Activated naive CD4-positive, alpha-beta T cell treated with anti-CD3 and anti-CD28 coated beads for 36 hours (primary cell): ENCODE results near the gene MED27. TPM values are rescaled to one million over a fixed set of nuclear protein-coding genes. Genes with fewer than 3 reads are reported as not detected.
A peak's percentile ranks its signal among the peaks of the same experiment; 100 is the strongest.

Experiments
- CTCF ChIA-PET: fragments of 350-600 bp; sonication (Branson Sonifier 250); formaldehyde crosslinking; loops from one replicate; lab custom pipeline; 2021; ENCODE audit warnings: antibody characterized with exemption; lab: Charles Lee
- DNase-seq: peaks from one replicate; pipeline ENCODE4 v3.0.0-alpha.2; 2020
- H3K27ac Mint-ChIP-seq: one replicate; pipeline ENCODE4 v1.8.0; 2021; ENCODE audit warnings: mild to moderate bottlenecking, mixed read lengths
- H3K27me3 Mint-ChIP-seq: one replicate; pipeline ENCODE4 v1.8.0; 2021; ENCODE audit warnings: low read depth, mixed read lengths
- H3K36me3 Mint-ChIP-seq: one replicate; pipeline ENCODE4 v1.8.0; 2021; ENCODE audit warnings: low read depth, mixed read lengths
- H3K4me1 Mint-ChIP-seq: one replicate; pipeline ENCODE4 v1.8.0; 2021; ENCODE audit warnings: low read depth, mixed read lengths
- H3K4me3 Mint-ChIP-seq: one replicate; pipeline ENCODE4 v1.8.0; 2021; ENCODE audit warnings: mild to moderate bottlenecking, moderate library complexity, mixed read lengths
- H3K9me3 Mint-ChIP-seq: one replicate; pipeline ENCODE4 v1.8.0; 2021; ENCODE audit warnings: mixed read lengths
- intact Hi-C: fragments of 100-400 bp; cut with micrococcal nuclease; formaldehyde crosslinking; loops from one replicate; pipeline ENCODE4 v1.15.1; 2023
- total RNA-seq, 2 experiments: library from RNA; stranded (reverse); gene quantifications; one replicate each; pipeline ENCODE4 v1.2.3, GENCODE V29; 2021

MED27 gene
- total RNA-seq, 2 experiments from 2014 or later, result 27.7 to 31.3 TPM

DNA sequence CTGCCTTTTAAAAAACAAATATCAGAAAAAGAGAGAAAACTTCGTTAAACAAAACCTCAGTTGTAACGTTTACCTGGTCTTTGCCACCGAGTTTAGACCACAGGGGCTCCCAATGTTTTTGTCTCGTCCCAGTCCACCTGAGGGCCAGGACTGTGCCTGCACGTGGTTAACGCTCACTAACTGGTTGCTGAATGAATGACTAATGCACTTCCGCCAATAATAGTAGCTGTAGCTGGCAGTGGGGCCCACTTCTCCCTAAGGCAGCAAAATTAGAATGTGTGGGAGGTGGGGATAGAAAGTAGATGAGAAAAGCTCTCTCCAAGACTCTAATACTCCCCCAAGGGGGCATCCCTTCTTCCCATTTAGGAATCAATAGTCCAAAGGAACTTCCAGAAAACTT, 29.1 kb upstream of the MED27 start:
- intact Hi-C loops, result no loop called here
- Mint-ChIP-seq H3K4me3 (no peak overlapping the region), H3K27me3 (peaks cover 27% of the 10 kb centered on the region)

DNA sequence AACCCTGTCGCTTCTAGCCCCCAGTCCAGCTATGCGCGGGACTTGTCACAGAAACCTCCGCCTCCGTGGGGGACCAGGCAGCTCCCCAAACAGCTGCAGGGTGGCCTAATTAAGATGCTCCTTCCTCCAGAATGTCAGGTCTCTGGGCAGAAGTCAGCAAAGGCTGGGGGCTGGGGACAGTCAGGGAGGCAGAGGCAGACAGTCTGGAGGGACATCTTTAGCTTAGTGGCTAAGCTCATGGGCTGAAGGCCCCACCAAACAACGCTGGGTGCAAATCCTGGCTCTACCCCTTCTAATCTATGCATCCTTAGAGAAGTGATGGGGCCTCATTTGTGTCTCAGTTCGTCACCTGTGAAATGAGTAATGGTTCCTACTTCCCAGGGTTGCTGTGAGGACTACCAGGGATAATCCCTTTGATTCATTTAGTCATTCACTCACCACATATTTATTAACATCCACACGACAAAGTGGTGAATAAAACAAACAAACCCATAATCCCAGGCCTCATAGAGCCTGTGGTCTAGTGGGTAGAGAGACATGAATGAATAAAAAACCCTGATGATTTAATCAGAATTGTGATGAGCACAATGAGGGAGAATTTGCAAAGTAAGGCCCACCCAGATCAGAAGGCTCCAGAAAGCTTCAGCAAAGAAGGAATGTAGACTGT, 20.2 kb upstream of the MED27 start:
- CTCF ChIA-PET, result no interaction called here
- Mint-ChIP-seq H3K9me3 (peaks cover 2% of the 10 kb centered on the region), H3K36me3 (no peaks in the 10 kb centered on the region), H3K4me3 (no peak overlapping the region), H3K4me1 (no peaks in the 10 kb centered on the region), H3K27ac (no peak overlapping the region), H3K27me3 (peaks cover 26% of the 10 kb centered on the region)
- intact Hi-C loops, result no loop called here
- no peak for DNase-seq

More for the DNA sequence above, 29.1 kb upstream of the MED27 start:
- no peaks in the 10 kb centered on the region for H3K4me1 Mint-ChIP-seq
- H3K27ac Mint-ChIP-seq, result no peak overlapping the region
- H3K9me3 Mint-ChIP-seq, result no peaks in the 10 kb centered on the region
- no peak for DNase-seq
- H3K36me3 Mint-ChIP-seq, result no peaks in the 10 kb centered on the region
- CTCF ChIA-PET, result no interaction called here

DNA sequence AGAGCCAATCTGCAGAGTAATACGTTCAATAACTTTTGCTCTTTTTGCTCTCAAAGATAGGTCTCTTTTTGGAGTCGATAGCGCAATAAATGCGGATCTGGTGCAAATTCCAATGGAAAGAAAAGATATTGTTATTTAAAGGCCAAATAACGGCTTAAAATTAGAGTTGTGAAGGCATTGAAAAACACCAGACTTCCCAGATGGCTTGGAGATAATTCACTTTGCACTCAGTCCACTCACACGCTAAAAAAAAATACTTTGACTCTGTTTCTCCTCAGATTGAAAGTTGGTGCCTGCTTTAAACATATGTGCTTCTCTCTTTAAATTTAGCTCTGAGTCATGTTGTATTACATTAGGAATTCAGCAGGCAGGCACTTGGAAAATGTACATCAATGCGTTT, 19.5 kb upstream of the MED27 start:
- H3K9me3 Mint-ChIP-seq, result peaks cover 2% of the 10 kb centered on the region
- peaks cover 4% of the 10 kb centered on the region for H3K4me1 Mint-ChIP-seq
- intact Hi-C loops, result no loop called here
- CTCF ChIA-PET, result no interaction called here
- no peak overlapping the region for H3K27ac Mint-ChIP-seq
- no peak for DNase-seq
- H3K27me3 Mint-ChIP-seq, result peaks cover 26% of the 10 kb centered on the region
- no peak overlapping the region for H3K4me3 Mint-ChIP-seq
- no peaks in the 10 kb centered on the region for H3K36me3 Mint-ChIP-seq

DNA sequence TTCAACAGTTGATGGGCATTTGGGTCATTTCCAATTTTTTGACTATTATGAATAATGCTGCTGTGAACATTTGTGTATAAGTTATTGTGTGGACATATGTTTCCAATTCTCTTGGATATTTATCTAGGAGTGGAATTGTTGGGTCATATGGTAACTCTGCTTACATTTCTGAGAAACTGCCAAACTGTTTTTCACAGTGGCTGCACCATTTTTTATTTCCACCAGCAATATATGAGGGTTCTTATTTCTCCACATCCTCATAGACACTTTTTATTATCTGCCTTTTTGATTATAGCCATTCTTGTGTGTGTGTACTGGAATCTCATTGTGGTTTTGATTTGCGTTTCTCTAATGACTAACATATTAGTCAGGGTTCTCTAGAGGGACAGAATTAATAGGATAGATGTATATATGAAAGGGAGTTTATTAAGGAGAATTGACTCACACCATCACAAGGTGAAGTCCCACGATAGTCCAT, 14.7 kb upstream of the MED27 start:
- intact Hi-C loops, result no loop called here
- H3K9me3 Mint-ChIP-seq, result no peaks in the 10 kb centered on the region
- H3K27ac Mint-ChIP-seq, result no peak overlapping the region
- H3K36me3 Mint-ChIP-seq, result no peaks in the 10 kb centered on the region
- no peak overlapping the region for H3K4me3 Mint-ChIP-seq
- CTCF ChIA-PET, result no interaction called here
- peaks cover 4% of the 10 kb centered on the region for H3K4me1 Mint-ChIP-seq
- no peak for DNase-seq
- H3K27me3 Mint-ChIP-seq, result peaks cover 29% of the 10 kb centered on the region

DNA sequence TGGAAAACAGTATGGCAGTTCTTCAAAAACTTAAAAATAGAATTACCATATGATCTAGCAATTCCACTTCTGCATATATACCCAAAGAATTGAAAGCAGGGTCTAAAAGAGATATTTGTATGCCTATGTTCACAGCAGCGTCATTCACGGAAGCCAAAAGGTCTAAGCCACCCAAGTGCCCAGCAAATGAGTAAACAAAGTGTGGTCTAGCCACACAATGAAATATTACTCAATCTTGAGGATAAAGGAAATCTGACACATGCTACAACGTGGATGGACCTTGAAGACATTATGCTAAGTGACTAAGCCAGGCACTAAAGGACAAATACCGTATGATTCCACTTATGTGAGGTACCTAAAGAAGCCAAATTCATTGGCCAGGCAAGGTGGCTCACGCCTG, 11.1 kb upstream of the MED27 start:
- Mint-ChIP-seq H3K27ac (no peak overlapping the region), H3K9me3 (no peaks in the 10 kb centered on the region), H3K4me3 (no peak overlapping the region), H3K27me3 (peaks cover 5% of the 10 kb centered on the region), H3K4me1 (peaks cover 4% of the 10 kb centered on the region), H3K36me3 (no peaks in the 10 kb centered on the region)
- CTCF ChIA-PET, result interaction anchor here (0.7 kb wide), 1 partner anchor 111 kb away, joined by 4 read pairs; no protein-coding TSS in a partner anchor
- intact Hi-C loops, result no loop called here
- no peak for DNase-seq

DNA sequence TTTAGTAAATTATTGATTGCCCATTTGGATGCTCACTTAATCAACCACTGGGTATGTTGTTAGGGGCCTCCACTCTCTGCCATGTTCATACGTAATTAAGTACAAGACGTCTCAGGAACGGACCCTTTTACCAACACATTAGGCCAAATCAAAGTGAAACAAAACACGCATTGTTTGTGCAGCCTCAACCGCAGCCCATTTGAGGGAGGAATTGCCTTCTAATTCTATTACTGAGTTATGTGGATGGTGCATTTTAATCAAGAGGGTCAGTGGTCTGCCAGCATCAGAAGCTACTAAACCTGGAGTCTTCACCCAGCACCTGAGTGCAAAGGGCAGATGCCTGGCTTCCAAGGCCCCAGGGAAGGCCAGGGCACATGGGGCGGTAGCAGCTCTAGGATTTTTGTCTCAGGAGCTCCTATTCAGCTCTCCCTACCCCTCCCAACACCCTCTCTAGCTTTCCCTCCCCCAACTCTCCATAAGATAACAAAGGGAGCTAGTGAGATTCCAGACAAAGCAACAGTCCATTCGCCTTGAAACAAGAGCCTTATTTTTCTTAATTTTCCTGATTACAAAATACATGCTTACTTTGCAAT, 7.9 kb upstream of the MED27 start:
- Mint-ChIP-seq H3K27me3 (peaks cover 8% of the 10 kb centered on the region), H3K27ac (no peak overlapping the region), H3K4me3 (no peak overlapping the region), H3K4me1 (no peaks in the 10 kb centered on the region), H3K36me3 (no peaks in the 10 kb centered on the region), H3K9me3 (no peaks in the 10 kb centered on the region)
- DNase-seq, result no peak
- intact Hi-C loops, result no loop called here
- CTCF ChIA-PET, result no interaction called here

DNA sequence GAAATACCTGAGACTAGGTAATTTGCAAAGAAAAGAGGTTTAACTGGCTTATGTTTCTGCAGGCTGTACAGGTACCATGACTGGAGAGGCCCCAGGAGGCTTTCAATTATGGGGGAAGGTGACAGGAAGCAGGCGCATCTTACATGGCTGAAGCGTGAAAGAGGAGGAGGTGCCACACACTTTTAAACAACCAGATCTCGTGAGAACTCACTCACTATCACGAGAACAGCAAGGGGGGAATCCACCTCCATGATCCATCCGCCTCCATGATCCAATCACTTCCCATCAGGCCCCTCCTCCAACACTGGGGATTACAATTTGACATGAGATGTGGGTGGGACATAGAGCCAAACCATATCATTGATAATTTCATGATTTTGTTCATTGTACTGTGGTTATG, 2.5 kb upstream of the MED27 start:
- H3K4me1 Mint-ChIP-seq, result peaks cover 24% of the 10 kb centered on the region
- no peak overlapping the region for H3K27ac Mint-ChIP-seq
- peaks cover 6% of the 10 kb centered on the region for H3K27me3 Mint-ChIP-seq
- no peaks in the 10 kb centered on the region for H3K36me3 Mint-ChIP-seq
- no peak overlapping the region for H3K4me3 Mint-ChIP-seq
- CTCF ChIA-PET, result no interaction called here
- DNase-seq, result no peak
- no peaks in the 10 kb centered on the region for H3K9me3 Mint-ChIP-seq
- intact Hi-C loops, result no loop called here

DNA sequence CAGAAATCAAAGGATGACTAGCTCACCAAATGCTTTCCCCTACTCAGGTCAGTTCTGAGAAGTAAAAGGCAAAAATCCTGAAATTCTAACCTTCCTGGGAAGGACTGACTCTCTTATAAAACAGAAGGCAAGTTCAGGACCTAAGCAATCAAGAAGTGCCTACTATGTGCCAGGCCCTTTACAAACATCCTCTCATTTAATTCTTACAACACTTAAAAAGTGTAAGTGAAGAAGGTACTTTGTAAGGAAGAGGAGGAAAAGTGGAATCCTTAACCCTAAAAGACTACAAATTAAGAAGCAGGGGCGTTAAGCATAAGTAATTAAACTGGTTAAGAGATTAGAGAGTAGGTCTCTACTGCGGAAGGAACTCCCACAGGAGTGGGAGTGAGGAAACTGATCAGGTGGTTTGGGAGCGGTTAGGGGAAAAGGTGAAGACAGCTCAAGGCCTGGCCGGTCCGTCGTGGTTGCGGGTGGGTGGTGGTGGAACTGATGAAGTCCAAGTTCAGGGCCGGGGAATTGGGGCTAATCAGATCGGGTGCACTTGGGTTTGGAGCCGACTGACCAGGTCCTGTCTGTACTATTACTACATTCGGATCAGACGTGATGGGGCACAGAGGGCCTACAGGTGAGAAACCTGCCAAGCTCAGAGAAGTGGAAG, 839 bp downstream of the MED27 start:
- intact Hi-C loops, result loop anchor here (1.0 to 10.0 kb wide), 4 partner anchors 72 to 684 kb away; partner anchors contain the start of genes GTF3C4 and PRRC2B
- no peaks in the 10 kb centered on the region for H3K9me3 Mint-ChIP-seq
- peak overlapping the region; percentile 86 for H3K4me3 Mint-ChIP-seq
- no peaks in the 10 kb centered on the region for H3K27me3 Mint-ChIP-seq
- DNase-seq, result peak; percentile 12
- peaks cover 47% of the 10 kb centered on the region for H3K4me1 Mint-ChIP-seq
- peak overlapping the region; percentile 56 for H3K27ac Mint-ChIP-seq
- CTCF ChIA-PET, result no interaction called here
- peaks cover 9% of the 10 kb centered on the region for H3K36me3 Mint-ChIP-seq

DNA sequence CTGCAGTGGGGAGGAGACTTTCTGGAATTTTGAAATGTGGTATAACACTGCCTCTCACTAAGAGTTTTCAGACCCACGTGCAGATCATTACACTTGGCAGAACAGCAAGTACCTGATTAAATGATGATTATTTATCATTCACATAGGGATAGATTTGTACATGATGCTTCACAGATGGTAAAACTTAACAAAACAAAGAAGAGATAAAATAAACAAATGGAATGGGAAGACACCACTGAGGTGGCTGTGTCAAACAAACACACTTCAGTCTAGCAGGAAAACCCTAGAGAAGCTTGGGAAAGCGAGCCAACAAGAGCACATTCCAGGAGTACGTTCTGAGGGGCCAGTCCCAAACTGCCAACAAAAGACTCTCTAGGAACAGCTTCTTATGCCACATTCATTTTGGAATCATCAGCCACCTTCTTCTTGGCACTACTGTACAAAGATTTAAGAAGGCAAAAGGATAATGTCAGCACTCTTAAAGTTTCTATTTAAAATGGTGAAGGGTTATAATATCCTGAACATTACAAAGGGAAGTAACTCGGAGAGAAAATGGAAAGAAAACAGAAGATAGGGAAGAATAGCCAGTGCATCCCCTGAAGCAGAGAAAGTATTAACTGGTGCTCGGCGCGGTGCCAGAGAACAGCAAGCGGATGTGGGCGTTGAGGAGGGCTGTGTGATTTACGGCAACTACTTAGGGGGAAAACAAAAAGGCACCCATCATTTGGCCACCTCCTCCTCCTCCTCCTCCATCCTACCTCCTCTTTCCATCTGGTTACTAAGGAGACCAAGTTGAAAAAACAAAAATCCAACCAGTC, 1.6 kb downstream of the MED27 start:
- CTCF ChIA-PET, result no interaction called here
- peaks cover 12% of the 10 kb centered on the region for H3K36me3 Mint-ChIP-seq
- intact Hi-C loops, result loop anchor here (2.0 to 10.0 kb wide), 3 partner anchors 71 to 683 kb away; partner anchors contain the start of genes GTF3C4 and PRRC2B

DNA sequence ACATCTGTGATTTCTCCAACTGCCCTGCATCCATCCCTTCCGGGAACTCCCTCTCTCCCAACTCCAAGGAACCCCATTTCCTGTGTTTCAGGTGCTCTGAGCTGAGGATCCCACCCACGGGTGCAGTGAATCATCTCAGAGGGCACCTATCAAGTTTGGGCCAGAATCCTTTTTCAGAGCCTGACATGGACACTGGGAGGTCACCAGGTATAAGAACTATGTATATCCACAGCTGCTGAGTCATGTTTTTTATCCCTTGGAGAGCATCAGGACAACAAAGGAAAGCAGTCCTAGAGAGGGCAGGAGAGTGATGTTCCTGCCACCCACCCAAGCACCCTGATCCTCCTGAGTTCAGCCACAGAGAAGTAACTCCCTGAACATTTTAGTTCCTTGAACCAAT, 3.8 kb downstream of the MED27 start:
- DNase-seq, result no peak
- Mint-ChIP-seq H3K9me3 (no peaks in the 10 kb centered on the region), H3K4me1 (peaks cover 56% of the 10 kb centered on the region), H3K4me3 (no peak overlapping the region), H3K36me3 (peaks cover 19% of the 10 kb centered on the region), H3K27ac (no peak overlapping the region), H3K27me3 (no peaks in the 10 kb centered on the region)
- CTCF ChIA-PET, result interaction anchor here (0.6 kb wide), 1 partner anchor 319 kb away, joined by 3 read pairs; no protein-coding TSS in a partner anchor
- intact Hi-C loops, result loop anchor here (5.0 to 10.0 kb wide), 2 partner anchors 596 to 681 kb away; partner anchors contain the start of genes GTF3C4 and PRRC2B

More for the DNA sequence above, 1.6 kb downstream of the MED27 start:
- no peaks in the 10 kb centered on the region for H3K27me3 Mint-ChIP-seq
- H3K9me3 Mint-ChIP-seq, result no peaks in the 10 kb centered on the region
- peak; percentile 49 for DNase-seq
- H3K4me1 Mint-ChIP-seq, result peaks cover 52% of the 10 kb centered on the region
- H3K4me3 Mint-ChIP-seq, result peak overlapping the region; percentile 86
- no peak overlapping the region for H3K27ac Mint-ChIP-seq

DNA sequence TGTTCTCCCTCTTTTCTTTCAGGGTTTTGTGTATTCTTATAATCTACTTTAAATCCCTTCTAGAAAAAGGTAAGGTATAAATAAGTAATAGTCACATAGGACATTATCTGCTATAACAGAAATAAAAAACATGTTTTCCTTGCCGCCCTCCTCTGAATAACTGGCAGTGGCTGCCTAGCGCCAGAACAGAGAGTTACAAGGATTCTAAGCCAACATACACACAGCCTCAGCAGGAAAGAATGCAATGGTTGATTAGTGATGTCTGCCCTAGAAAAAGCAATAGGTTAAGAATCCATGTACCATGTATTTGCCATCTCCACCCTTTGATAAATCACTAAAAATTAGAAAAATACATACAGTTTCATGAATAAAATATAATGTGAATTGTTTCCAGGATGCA, 4.9 kb downstream of the MED27 start:
- CTCF ChIA-PET, result no interaction called here
- peaks cover 51% of the 10 kb centered on the region for H3K4me1 Mint-ChIP-seq
- intact Hi-C loops, result loop anchor here (5.0 to 10.0 kb wide), 2 partner anchors 598 to 680 kb away; partner anchors contain the start of genes GTF3C4 and PRRC2B

More for the DNA sequence above, 4.9 kb downstream of the MED27 start:
- Mint-ChIP-seq H3K9me3 (no peaks in the 10 kb centered on the region), H3K27ac (no peak overlapping the region), H3K4me3 (no peak overlapping the region), H3K36me3 (peaks cover 19% of the 10 kb centered on the region), H3K27me3 (no peaks in the 10 kb centered on the region)
- no peak for DNase-seq
